NCI-H460 (cell line): Measurements from ENCODE around the gene DR1. TPM values are rescaled to one million over a fixed set of nuclear protein-coding genes. Genes with fewer than 3 reads are reported as not detected.
"Not testable (repeated sequence)": the region's sequence is repeated elsewhere in the genome, so short reads cannot be mapped to it uniquely, and the experiment has no call there.

Experiments used
- DNase-seq: peaks from one replicate; pipeline ENCODE4 v3.0.0-alpha.2; 2016; ENCODE audit warnings: low read depth; ENCODE audit errors: extremely low read depth
- total RNA-seq: library from RNA; depleted of rRNA; stranded (reverse); fragments of >200 nt; shearing (Covaris generic); gene quantifications from 2 replicates; pipeline ENCODE4 v1.2.3, GENCODE V29; 2014

Gene DR1
- total RNA-seq, 1 experiment from 2014 or later = 52.7 TPM

- DNase-seq = no peak
Measured at GRCh38 chr1:93339171-93339697, 6.5 kb upstream of the DR1 start.

DNA sequence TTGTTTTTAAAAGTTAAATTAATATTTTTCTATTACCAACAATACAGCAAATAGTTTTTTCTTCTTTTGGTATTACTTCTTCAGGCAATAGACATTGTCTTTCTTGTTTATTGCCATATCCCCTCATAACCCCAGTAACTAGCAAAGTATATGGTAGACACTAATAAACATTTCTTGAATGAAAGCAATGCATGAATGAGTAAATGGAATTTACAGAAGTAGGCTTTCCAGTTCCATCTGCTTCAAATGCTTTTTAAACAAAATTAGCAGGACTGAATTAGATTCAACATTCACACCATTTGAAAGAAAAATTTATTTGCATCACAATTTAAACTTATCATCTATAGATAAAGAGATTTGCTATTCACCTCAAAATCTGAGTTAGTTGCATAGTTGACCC lies 5.6 kb upstream of the DR1 start:
- no peak for DNase-seq

DNA sequence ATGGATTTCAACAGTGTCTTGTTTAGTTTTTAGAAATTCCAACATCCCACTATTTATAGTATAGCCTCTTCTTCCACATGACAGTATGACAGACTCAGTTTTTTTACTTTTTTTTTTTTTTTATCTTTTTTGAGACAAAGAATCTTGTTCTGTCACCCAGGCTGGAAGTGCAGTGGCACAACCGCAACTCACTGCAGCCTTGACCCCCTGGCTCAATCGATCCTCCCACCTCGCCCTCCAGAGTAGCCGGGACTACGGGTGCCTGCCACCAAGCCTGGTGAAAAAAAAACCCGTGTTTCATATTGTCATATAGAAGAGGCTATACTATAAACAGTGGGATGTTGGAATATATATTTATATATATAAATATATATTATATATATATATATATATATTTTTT lies 1.2 kb upstream of the DR1 start:
- DNase-seq = no peak

DNA sequence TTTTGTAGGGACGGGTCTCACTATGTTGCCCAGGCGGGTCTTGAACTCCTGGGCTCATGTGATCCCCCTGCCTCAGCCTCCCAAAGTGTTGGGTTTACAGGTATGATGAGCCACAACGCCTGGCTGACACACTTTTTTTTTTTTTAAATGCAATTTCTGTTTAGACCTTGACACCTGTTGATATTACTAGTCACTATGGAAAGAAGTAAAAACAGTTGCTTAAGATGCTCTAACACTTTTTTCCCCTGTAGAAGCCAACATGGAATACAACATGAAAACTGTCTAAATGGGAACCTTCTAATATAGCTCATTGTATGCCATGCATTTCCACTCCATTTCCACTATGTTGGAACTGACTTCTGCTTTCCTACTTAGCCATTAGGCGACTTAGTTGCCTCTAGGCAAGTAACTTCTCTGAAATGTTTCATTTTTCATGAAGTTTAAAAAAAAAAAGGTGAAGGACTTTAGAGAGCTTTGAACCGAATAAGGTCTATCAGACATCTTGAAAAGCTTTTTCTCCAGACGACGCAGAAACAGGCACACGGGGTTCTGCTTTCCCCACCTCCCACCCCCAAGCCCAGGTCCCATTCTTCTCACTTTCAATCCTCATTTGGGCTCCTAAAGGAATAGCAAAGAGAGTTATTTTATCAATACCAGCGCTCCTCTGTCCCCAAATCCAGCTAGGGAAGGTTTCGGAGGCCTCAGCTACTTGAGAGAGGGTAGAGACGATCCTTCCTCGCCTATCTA lies 648 bp upstream of the DR1 start:
- no peak for DNase-seq

DNA sequence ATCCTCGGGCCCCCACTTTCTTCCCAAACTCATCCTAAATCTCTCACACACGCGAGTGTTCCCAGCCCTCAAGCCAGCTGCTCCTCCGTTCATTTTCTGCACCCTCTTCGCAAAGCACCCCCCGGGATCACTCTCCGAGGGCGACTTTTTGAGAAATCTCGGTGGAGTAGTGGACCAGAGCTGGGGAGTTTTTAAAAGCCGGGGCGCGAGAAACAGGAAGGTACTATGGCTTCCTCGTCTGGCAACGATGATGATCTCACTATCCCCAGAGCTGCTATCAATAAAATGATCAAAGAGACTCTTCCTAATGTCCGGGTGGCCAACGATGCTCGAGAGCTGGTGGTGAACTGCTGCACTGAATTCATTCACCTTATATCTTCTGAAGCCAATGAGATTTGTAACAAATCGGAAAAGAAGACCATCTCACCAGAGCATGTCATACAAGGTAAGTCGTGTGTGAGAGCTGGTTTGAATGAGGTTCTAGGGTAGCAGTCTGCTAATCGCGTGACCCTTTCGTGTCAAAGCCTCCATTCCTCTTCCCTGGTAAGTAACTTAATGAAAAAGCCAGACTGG lies 800 bp downstream of the DR1 start:
- no peak for DNase-seq

DNA sequence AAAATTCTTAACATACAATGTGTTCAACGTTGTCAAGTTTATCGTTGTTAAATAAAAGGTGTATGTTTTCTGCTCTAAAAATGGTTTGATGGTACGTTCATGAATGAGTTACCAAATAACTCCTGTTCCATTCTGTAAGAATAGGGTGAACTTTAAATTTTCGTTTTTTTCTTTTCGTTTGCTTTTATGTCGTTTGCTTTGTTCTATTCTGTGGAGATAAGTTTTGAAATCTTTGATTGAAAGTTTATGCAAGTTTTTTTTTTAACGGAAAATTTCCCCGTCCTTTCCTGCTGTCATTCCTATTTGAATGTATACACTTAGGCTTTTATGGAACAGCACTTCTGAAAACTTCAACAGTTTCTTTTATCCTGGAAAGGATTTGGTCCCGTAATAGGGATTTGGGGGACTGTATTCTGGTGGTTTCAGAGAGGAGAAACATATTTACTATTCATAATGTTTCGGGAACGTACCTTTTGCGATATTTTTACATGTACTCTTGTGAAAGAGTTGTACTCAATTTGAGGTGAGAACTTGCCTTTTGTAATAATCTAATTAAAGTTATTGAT lies 1.7 kb downstream of the DR1 start:
- DNase-seq = no peak

DNA sequence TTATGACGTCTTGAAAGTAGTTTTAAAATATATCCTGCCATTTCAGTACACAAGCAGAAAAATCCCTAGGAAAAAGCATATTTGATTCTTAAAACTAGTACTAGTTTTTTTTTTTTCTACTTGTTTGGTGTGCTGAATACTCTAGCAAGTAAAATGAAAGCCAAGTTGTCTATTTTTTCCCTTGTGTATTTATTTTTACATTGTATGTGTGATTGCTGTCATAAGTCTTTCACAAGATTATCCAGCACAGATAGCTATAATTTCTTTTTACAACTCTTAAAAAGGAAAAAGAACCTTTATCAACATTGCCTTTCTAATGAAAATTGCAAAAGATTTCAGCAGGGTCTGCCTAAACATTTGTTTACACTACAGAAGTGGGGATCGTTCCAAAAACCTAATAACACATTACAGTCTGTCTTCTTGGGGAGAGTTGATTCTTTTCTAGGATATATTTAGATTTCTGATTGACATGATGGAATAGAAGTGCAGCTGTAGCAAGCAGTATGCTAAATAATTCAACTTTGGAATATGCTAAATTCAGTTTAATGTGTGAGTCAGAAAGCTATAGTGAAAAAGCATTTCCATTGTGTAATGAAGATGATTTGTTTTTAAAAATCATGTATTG lies 2.5 kb downstream of the DR1 start:
- no peak for DNase-seq

DNA sequence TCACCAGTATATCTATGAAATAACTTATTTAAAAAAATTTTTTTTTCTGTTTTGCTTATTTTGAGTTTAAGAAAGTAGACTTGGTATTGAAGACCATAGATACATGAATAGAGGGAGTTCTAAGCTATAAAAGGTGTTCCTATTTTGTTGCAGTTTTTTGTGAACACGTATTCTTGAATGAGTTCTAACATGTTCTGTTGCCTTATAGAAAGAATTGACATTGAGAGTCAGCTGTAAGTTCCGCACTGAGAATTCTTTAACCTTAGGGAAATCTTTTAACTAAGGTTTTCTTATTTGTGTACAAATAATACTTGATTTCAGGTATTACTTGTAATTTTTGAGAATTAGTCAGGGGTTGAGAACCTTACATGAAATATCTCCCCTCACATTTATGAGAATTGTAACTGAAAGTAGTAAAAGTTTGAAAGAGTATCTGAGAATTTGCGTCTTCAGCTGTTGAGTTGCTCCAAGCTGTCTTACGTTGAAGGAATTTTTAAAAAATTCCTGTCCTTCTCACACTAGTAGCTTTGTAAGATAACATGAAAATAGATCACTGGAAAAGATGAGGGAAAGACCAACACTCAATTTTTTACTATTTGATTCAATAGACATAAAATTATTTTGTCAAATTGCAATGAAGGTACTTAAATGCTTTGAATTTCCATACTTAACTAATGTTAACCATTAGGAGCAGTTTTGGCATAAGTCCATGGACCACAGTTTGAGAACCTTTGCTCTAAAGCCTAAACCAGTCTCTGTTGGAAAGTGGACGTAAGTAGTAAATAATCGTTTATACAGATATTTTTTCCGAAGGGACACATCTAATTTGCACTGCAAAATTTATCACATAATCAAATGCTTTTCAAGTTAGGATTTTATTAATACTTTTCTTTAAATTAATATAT lies 3.8 kb downstream of the DR1 start:
- no peak for DNase-seq

DNA sequence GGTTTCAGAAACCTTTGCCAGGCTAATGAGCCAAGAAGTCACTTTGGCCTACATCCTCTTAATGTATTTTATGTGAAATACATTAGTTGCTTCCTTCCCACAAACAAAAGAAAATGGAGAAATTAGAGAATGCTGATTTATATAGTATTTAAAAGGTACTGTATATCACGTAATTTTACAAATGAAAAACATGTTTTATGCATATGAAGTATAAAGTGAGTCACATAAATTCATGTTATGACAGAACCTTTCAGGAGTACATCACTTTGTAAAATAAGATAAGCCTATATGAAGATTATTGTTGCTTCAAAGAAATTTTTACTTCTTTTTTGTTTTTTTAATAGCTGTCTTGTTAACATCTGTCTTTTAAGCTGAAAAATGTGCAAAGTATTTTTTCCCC lies 4.6 kb downstream of the DR1 start:
- DNase-seq = no peak

DNA sequence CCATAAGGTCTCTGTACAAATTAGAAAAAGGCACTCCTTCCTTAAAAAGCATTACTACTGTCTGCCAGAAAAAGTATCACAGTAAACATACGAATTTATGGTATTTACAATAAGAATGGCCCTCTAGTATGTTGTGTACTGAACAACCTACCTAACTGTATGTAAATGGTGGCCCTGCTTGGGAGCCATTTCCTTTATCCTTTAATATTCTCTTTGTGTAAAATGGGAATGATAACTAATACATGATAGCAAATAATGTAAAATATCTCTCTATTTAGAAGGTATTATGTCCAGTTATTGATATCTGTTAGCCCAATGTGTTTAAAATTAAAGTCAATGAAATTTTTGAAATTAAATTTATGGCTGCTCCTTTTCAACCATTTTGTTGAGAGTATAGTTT lies 5.2 kb downstream of the DR1 start:
- DNase-seq = no peak

DNA sequence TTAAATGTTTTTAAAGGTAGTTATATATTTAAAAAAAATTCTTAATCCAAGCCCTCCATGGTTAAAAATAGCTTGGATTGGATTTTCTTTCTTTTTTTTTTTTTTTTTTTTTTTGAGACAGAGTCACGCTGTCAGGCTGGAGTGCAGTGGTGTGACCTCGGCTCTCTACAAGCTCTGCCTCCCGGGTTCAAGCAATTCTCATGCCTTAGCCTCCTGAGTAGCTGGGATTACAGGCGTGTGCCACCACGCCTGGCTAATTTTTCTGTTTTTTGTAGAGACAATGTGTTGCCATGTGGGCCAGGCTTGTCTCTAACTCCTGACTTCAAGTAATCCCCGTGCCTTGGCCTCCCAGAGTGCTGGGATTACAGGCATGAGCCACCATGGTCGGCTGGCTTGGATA lies 5.6 kb downstream of the DR1 start:
- DNase-seq = not testable (repeated sequence)

GRCh38 chr1:93352376-93352775 lies 6.7 kb downstream of the DR1 start:
- DNase-seq = no peak

DNA sequence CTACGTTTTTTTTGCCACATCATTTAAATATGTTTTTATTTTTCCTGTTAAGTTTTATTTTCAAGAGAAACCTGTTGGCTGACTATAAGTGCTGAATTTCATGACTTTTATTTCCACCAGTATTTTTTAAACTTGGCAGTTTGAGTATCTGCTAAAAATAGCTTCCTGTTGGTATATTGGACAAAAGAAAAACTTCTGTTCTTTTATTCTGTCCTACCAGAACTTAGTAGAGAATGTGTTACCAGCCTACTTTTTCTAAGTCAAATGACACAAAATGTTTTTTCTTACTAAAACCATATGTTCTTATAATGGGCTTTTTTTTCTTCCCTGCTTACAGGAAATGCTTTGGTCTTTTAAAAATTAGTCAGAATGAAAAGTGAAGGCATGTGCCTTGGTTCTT lies 7.6 kb downstream of the DR1 start:
- no peak for DNase-seq

GRCh38 chr1:93354749-93355148 lies 9.0 kb downstream of the DR1 start:
- no peak for DNase-seq

GRCh38 chr1:93357242-93357641 lies 11.5 kb downstream of the DR1 start:
- no peak for DNase-seq

GRCh38 chr1:93358293-93358692 lies 12.6 kb downstream of the DR1 start:
- no peak for DNase-seq

DNA sequence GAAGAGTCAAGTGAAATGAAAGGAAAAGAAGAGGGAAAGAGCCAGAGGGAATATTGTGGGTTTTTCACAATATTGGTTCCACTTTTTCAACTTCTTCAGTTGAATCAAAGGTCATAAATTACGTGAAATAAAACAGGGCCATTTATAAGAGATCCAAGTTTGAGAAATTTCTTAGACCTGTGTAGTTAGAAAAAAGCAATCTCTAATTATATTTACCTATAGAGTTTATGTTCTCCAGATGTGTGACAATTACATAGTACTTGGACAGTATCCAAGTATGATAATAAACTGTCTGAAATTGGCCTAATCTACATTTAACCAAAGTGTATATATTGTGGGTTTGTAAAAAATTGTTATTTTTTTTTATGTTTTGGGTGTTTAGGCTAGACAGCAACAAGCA lies 14.4 kb downstream of the DR1 start:
- no peak for DNase-seq

GRCh38 chr1:93362237-93362636 lies 16.5 kb downstream of the DR1 start:
- no peak for DNase-seq

- DNase-seq = no peak
Measured at GRCh38 chr1:93365813-93366212, 20.1 kb downstream of the DR1 start.

- no peak for DNase-seq
Measured at GRCh38 chr1:93369734-93370133, 24.0 kb downstream of the DR1 start.
